GM20000 (cell line): ENCODE results near the gene ATF5.
"Not testable (repeated sequence)": the region's sequence is repeated elsewhere in the genome, so short reads cannot be mapped to it uniquely, and the experiment has no call there.

Source experiments
- DNase-seq: peaks from one replicate; pipeline ENCODE4 v3.0.0; 2012; ENCODE audit warnings: low spot score
- TF ChIP-seq, protein P1 (sequence below): IDR thresholded peaks from 2 replicates; pipeline ENCODE4 v1.5.1; 2012; ENCODE audit warnings: mild to moderate bottlenecking, control low read depth; ENCODE audit errors: extremely low read depth, missing control alignments

Gene ATF5

DNA sequence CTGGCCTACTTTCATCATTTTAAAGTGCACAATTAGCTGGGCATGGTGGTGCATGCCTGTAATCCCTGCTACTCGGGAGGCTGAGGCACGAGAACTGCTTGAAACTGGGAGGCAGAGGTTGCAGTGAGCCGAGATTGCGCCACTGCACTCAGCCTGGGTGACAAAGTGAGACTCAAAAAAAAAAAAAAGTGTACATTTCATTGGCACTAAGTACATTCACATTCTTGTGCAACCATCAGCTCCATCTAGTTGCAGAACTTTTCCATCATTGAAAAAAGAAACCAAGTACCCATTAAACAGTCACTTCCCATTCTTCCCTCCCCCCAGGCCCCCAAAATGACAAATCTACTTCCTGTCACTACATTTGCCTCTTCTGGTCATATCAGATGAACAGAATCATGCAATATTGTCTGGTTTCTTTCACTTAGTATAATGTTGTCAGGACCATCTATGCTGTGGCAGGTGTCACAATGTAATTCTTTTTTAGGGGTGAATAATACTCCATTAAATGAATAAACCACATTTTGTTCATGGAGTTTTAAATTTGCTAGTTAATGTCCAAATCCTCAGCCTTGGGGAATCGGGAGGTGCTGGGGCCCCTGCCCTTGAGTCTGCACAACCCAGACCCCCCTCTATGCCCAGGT is 39.4 kb downstream of the ATF5 start:
- TF ChIP-seq, protein P1, sequence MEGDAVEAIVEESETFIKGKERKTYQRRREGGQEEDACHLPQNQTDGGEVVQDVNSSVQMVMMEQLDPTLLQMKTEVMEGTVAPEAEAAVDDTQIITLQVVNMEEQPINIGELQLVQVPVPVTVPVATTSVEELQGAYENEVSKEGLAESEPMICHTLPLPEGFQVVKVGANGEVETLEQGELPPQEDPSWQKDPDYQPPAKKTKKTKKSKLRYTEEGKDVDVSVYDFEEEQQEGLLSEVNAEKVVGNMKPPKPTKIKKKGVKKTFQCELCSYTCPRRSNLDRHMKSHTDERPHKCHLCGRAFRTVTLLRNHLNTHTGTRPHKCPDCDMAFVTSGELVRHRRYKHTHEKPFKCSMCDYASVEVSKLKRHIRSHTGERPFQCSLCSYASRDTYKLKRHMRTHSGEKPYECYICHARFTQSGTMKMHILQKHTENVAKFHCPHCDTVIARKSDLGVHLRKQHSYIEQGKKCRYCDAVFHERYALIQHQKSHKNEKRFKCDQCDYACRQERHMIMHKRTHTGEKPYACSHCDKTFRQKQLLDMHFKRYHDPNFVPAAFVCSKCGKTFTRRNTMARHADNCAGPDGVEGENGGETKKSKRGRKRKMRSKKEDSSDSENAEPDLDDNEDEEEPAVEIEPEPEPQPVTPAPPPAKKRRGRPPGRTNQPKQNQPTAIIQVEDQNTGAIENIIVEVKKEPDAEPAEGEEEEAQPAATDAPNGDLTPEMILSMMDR, result no peak
- DNase-seq, result no peak

DNA sequence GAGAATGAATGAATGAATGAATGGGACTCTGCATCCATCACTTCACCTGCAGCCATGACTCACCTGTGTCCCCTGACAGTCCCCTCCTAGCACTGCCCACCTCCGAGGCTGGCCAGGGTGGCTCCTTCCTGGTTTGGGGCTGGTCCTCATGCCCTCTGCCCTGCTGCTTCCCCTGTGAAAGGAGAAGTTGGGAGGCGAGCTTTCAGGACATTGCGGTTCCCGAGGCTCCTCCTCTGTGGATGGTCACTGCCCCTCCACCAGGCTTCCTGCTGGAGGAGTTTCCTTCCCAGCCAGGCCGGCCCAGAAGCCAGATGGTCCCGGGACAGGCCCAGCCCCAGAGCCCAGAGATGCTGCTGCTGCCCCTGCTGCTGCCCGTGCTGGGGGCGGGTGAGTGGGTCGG is 40.4 kb downstream of the ATF5 start:
- not testable (repeated sequence) for DNase-seq

- TF ChIP-seq, protein P1, result no peak
- DNase-seq, result no peak
Measured at GRCh38 chr19:49971991-49972411, 43.0 kb downstream of the ATF5 start.

- TF ChIP-seq, protein P1, result no peak
- no peak for DNase-seq
Measured at GRCh38 chr19:49972841-49973240, 43.8 kb downstream of the ATF5 start.

DNA sequence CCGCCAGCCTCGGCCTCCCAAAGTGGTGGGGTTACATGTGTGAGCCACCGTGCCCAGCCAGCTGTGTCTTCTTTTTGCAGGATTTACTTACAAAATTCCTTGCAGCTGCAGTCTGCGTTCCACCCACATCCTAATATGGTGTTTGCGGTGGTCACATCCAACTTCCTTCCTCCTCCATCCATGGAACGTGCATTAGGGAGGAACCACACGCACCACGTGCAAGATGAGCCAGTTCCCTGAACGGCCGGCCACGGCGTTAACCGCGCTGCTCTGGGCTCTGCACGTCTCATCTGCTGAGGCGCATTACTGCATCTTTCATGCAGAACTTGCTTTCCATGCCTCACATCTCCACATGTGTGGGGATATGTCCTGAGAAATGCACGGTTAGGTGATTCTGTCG is 45.0 kb downstream of the ATF5 start:
- TF ChIP-seq, protein P1, result no peak
- DNase-seq, result no peak

DNA sequence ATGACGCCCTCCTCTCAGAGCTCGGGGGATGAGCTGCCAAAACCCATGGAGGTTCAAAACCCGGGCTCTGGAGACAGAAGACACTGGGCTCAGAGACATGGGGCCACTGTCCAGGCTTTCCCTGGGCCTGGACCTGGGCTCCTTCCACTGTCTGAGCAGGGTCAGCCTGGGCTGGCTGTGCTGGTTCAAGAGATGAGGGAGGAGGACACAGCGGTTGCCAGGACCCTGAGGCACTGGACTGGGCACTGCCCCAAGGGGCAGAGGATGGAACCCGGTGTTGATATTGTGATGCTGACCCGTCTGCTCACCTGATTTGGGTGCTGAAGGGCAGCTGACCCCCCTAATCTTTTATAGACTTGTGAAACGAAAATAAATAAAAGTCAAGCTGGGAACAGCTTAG is 46.0 kb downstream of the ATF5 start:
- TF ChIP-seq, protein P1, result no peak
- DNase-seq, result no peak

DNA sequence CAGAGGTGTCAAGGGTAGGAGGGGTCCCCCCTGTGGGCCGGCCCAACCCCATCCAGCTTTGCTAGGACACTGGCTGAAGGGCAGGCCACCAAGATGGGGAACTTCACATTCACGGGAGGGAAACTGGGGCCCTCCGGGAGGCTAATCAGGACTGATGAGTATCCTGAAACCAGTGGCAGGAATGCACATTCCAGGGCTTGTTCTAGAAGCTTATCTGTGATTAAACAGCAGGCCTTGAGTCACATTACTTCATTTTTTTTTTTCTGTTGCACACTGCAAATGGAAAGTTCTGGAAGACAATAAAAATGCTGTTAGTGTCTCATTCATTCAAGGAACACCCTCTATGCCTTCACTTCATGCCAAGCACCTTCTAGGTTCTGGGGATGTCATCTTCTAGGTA is 47.5 kb downstream of the ATF5 start:
- TF ChIP-seq, protein P1, result no peak

DNA sequence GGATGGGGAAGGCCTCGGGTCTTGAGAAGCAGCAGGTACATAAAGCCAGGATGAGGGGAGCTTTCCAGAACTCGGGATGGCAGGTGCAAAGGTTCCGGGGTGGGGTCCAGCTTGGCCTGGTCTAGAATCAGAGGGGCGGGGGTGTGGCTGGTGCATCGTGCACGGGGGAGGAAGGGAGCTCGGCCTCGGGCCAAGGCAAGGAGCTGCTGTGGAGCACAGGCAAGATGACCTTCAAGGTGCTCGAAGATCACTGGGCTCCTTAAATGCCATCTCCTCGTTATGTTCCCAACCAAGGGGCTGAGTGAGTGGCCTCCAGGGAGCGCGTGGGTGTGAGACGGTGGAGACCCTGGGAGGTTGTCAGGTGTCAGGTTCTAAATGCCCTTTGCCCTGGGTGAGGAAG is 48.1 kb downstream of the ATF5 start:
- no peak for DNase-seq
- TF ChIP-seq, protein P1, result no peak

More for the DNA sequence above, 47.5 kb downstream of the ATF5 start:
- no peak for DNase-seq
